Embryonic facial prominence (tissue), 1 donor: ENCODE results near the gene AGK.

Experiments used
- DNase-seq: peaks from one replicate; pipeline ENCODE4 v3.0.0-alpha.2; 2016; ENCODE audit errors: extremely low spot score

AGK gene

GRCh38 chr7:141551094-141551781, at the start of gene AGK:
TSS of gene AGK (plus strand) at chr7:141551410. CDS start at chr7:141555467, 4,057 bp downstream.
- peak; percentile 63 for DNase-seq

GRCh38 chr7:141501451-141501850, 49.8 kb upstream of the AGK start:
- no peak for DNase-seq

GRCh38 chr7:141511316-141511675, 39.9 kb upstream of the AGK start:
- no peak for DNase-seq

GRCh38 chr7:141511676-141512396, 39.4 kb upstream of the AGK start:
- DNase-seq = no peak

GRCh38 chr7:141512597-141512996, 38.6 kb upstream of the AGK start:
- no peak for DNase-seq

- no peak for DNase-seq
Observed at GRCh38 chr7:141513720-141514119, 37.5 kb upstream of the AGK start.

- no peak for DNase-seq
Observed at GRCh38 chr7:141515941-141516340, 35.3 kb upstream of the AGK start.

- DNase-seq = no peak
Observed at GRCh38 chr7:141519623-141520022, 31.6 kb upstream of the AGK start.

- DNase-seq = no peak
Observed at GRCh38 chr7:141522657-141523342, 28.4 kb upstream of the AGK start.

GRCh38 chr7:141525973-141526514, 25.2 kb upstream of the AGK start:
- DNase-seq = no peak

- no peak for DNase-seq
Observed at GRCh38 chr7:141527076-141527475, 24.1 kb upstream of the AGK start.

GRCh38 chr7:141528399-141528798, 22.8 kb upstream of the AGK start:
- no peak for DNase-seq

GRCh38 chr7:141533149-141533949, 17.9 kb upstream of the AGK start:
- peak; percentile 69 for DNase-seq

GRCh38 chr7:141534757-141535737, 16.2 kb upstream of the AGK start:
- no peak for DNase-seq

- DNase-seq = no peak
Observed at GRCh38 chr7:141537906-141538305, 13.3 kb upstream of the AGK start.

GRCh38 chr7:141541375-141541774, 9.8 kb upstream of the AGK start:
- no peak for DNase-seq

GRCh38 chr7:141544831-141545230, 6.4 kb upstream of the AGK start:
- no peak for DNase-seq

GRCh38 chr7:141549582-141549981, 1.6 kb upstream of the AGK start:
- no peak for DNase-seq

GRCh38 chr7:141550386-141551093, 670 bp upstream of the AGK start:
- peak; percentile 7 for DNase-seq

GRCh38 chr7:141551782-141552181, 572 bp downstream of the AGK start:
- DNase-seq = no peak
